ENCODE results near the gene CACNA1E. TPM values are rescaled to one million over a fixed set of nuclear protein-coding genes. Genes with fewer than 3 reads are reported as not detected.

The CACNA1E gene
- total and polyA plus RNA-seq, 2 experiments from 2014 or later, result 0.32 to 1.1 TPM

DNA sequence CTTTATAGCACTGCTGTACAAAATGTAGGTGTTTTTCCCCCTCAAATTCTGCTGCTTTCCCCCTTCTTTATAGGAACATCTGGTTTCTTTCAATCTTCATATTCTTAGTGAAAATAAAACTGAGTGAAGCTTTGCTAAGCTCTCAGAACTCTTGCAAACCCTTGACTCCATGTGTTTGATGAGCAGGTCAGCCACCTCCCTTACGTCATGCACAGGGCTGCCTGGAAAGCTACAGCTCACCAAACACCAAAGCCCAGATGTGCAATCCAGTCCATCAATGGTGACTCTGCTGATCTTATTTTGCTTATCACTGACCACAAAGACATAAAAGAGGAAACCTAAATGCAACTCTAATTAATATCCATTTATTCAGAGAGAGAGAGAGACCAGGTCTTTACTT is 5.5 kb downstream of the CACNA1E start:
- H3K4me3 ChIP-seq, result no peak overlapping the region
- H2AFZ ChIP-seq, result no peak overlapping the region
- peaks cover 48% of the 10 kb centered on the region for H3K27me3 ChIP-seq (ENCODE audit: insufficient read depth)
- H3F3A ChIP-seq (replicated peaks; ENCODE audit: low read depth), result 0 out of 2 replicates have a peak, but pooled peaks cover 3% of the 10 kb centered on the region
- H3K4me3 Mint-ChIP-seq, result no peak overlapping the region
- no peaks in the 10 kb centered on the region for H3K9me2 ChIP-seq (ENCODE audit: insufficient read depth)
- H3K4me2 ChIP-seq, result no peak overlapping the region
- H3K27ac Mint-ChIP-seq, result no peak overlapping the region
- H3K36me3 ChIP-seq (ENCODE audit: insufficient read depth), result no peaks in the 10 kb centered on the region
- H3K79me2 ChIP-seq (replicated peaks; ENCODE audit: insufficient read depth), result no peaks in the 10 kb centered on the region
- peaks cover 32% of the 10 kb centered on the region for H3K27me3 Mint-ChIP-seq (ENCODE audit: insufficient read depth, low read depth, poor library complexity)
- no peak for TF ChIP-seq CREB1 (CRISPR knock-in tag; IDR thresholded peaks at IDR 0.05; ENCODE audit: low read depth)
- TF ChIP-seq JUNB (IDR thresholded peaks at IDR 0.05; ENCODE audit: unreplicated experiment), result no peak
- TF ChIP-seq ZNF114 (CRISPR knock-in tag; IDR thresholded peaks at IDR 0.05), result no peak
- peaks cover 14% of the 10 kb centered on the region for H3K4me1 ChIP-seq (ENCODE audit: insufficient read depth)
- H3K4me1 Mint-ChIP-seq, result peaks cover 19% of the 10 kb centered on the region
- H4K20me1 ChIP-seq (replicated peaks; ENCODE audit: insufficient read depth), result no peaks in the 10 kb centered on the region
- no peaks in the 10 kb centered on the region for H3K36me3 Mint-ChIP-seq (ENCODE audit: low read depth)
- H3K9me3 Mint-ChIP-seq, result no peaks in the 10 kb centered on the region; the same call in 2 of the 3 replicates
- H3K27ac ChIP-seq (ENCODE audit: low read depth), result no peak overlapping the region
- ATAC-seq (no peak), DNase-seq (ENCODE audit: low spot score) (no peak)

DNA sequence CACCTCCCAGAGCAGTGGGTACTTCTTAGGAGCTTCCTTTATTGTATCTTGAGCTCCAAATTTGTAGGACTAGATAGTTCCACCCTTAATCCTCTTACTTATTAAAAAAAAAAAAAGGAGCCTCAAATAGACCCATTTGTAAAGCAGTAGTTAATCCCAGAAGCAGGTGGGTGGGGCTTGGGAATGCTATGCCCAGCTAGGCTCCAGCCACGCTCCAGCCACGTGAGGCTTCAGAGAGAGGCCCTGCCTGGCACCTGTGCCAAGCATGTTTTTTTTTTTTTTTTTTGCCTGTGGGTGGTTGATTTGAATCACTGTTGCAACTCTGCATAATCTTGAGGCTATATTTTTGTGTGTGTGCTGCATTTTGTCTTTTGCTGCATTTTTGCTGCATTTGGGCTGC is 7.0 kb downstream of the CACNA1E start:
- Histone ChIP-seq H3K4me2 (no peak overlapping the region), H3K36me3 (ENCODE audit: insufficient read depth) (no peaks in the 10 kb centered on the region), H3K4me1 (ENCODE audit: insufficient read depth) (peaks cover 10% of the 10 kb centered on the region), H3K79me2 (replicated peaks; ENCODE audit: insufficient read depth) (no peaks in the 10 kb centered on the region), H3F3A (replicated peaks; ENCODE audit: low read depth) (0 out of 2 replicates have a peak, but pooled peaks cover 2% of the 10 kb centered on the region), H4K20me1 (replicated peaks; ENCODE audit: insufficient read depth) (no peaks in the 10 kb centered on the region), H2AFZ (no peak overlapping the region), H3K27me3 (ENCODE audit: insufficient read depth) (peaks cover 34% of the 10 kb centered on the region), H3K27ac (ENCODE audit: low read depth) (no peak overlapping the region), H3K9me2 (ENCODE audit: insufficient read depth) (no peaks in the 10 kb centered on the region), H3K4me3 (no peak overlapping the region)
- no peak for ATAC-seq
- no peak overlapping the region for H3K27ac Mint-ChIP-seq
- no peaks in the 10 kb centered on the region for H3K36me3 Mint-ChIP-seq (ENCODE audit: low read depth)
- peaks cover 18% of the 10 kb centered on the region for H3K27me3 Mint-ChIP-seq (ENCODE audit: insufficient read depth, low read depth, poor library complexity)
- H3K9me3 Mint-ChIP-seq, result no peaks in the 10 kb centered on the region
- DNase-seq (ENCODE audit: low spot score), result no peak
- no peak overlapping the region for H3K4me3 Mint-ChIP-seq
- peaks cover 13% of the 10 kb centered on the region for H3K4me1 Mint-ChIP-seq
- TF ChIP-seq, protein P1, sequence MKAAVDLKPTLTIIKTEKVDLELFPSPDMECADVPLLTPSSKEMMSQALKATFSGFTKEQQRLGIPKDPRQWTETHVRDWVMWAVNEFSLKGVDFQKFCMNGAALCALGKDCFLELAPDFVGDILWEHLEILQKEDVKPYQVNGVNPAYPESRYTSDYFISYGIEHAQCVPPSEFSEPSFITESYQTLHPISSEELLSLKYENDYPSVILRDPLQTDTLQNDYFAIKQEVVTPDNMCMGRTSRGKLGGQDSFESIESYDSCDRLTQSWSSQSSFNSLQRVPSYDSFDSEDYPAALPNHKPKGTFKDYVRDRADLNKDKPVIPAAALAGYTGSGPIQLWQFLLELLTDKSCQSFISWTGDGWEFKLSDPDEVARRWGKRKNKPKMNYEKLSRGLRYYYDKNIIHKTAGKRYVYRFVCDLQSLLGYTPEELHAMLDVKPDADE (IDR thresholded peaks at IDR 0.05), result no peak
- TF ChIP-seq ZNF331 (CRISPR knock-in tag; IDR thresholded peaks at IDR 0.05; ENCODE audit: low read depth), result no peak
- no peak for TF ChIP-seq CREB1 (CRISPR knock-in tag; IDR thresholded peaks at IDR 0.05; ENCODE audit: low read depth)
- TF ChIP-seq STAT1 (IDR thresholded peaks at IDR 0.05; ENCODE audit: unreplicated experiment), result no peak
- TF ChIP-seq JUNB (IDR thresholded peaks at IDR 0.05; ENCODE audit: unreplicated experiment), result no peak
- no peak for TF ChIP-seq POLR2AphosphoS5 (IDR thresholded peaks at IDR 0.05; ENCODE audit: low read depth)
- TF ChIP-seq ZNF114 (CRISPR knock-in tag; IDR thresholded peaks at IDR 0.05), result no peak
- TF ChIP-seq, protein P2, sequence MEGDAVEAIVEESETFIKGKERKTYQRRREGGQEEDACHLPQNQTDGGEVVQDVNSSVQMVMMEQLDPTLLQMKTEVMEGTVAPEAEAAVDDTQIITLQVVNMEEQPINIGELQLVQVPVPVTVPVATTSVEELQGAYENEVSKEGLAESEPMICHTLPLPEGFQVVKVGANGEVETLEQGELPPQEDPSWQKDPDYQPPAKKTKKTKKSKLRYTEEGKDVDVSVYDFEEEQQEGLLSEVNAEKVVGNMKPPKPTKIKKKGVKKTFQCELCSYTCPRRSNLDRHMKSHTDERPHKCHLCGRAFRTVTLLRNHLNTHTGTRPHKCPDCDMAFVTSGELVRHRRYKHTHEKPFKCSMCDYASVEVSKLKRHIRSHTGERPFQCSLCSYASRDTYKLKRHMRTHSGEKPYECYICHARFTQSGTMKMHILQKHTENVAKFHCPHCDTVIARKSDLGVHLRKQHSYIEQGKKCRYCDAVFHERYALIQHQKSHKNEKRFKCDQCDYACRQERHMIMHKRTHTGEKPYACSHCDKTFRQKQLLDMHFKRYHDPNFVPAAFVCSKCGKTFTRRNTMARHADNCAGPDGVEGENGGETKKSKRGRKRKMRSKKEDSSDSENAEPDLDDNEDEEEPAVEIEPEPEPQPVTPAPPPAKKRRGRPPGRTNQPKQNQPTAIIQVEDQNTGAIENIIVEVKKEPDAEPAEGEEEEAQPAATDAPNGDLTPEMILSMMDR (conservative IDR thresholded peaks at IDR 0.05; ENCODE audit: low read depth in 2 of 2), result no peak
- TF ChIP-seq, protein P3, sequence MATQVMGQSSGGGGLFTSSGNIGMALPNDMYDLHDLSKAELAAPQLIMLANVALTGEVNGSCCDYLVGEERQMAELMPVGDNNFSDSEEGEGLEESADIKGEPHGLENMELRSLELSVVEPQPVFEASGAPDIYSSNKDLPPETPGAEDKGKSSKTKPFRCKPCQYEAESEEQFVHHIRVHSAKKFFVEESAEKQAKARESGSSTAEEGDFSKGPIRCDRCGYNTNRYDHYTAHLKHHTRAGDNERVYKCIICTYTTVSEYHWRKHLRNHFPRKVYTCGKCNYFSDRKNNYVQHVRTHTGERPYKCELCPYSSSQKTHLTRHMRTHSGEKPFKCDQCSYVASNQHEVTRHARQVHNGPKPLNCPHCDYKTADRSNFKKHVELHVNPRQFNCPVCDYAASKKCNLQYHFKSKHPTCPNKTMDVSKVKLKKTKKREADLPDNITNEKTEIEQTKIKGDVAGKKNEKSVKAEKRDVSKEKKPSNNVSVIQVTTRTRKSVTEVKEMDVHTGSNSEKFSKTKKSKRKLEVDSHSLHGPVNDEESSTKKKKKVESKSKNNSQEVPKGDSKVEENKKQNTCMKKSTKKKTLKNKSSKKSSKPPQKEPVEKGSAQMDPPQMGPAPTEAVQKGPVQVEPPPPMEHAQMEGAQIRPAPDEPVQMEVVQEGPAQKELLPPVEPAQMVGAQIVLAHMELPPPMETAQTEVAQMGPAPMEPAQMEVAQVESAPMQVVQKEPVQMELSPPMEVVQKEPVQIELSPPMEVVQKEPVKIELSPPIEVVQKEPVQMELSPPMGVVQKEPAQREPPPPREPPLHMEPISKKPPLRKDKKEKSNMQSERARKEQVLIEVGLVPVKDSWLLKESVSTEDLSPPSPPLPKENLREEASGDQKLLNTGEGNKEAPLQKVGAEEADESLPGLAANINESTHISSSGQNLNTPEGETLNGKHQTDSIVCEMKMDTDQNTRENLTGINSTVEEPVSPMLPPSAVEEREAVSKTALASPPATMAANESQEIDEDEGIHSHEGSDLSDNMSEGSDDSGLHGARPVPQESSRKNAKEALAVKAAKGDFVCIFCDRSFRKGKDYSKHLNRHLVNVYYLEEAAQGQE (IDR thresholded peaks at IDR 0.05; ENCODE audit: unreplicated experiment), result no peak
- no peak for TF ChIP-seq NANOG (IDR thresholded peaks at IDR 0.05; ENCODE audit: borderline replicate concordance)
- no peak for TF ChIP-seq EZH2phosphoT487 (IDR thresholded peaks at IDR 0.05; ENCODE audit: unreplicated experiment)
- no peak for TF ChIP-seq EZH2 (IDR thresholded peaks at IDR 0.05; ENCODE audit: low read depth, unreplicated experiment)
